HEK293 (cell line): ENCODE results near the gene SERINC5.
"Not testable (repeated sequence)": the region's sequence is repeated elsewhere in the genome, so short reads cannot be mapped to it uniquely, and the experiment has no call there.

Source experiments
- CTCF ChIA-PET: fragments of 350-600 bp; formaldehyde crosslinking; extraction: SDS; loops from one replicate; lab custom pipeline; 2021; ENCODE audit warnings: antibody characterized with exemption; lab: Yijun Ruan, JAX
- POLR2A ChIA-PET: fragments of 300-600 bp; formaldehyde crosslinking; extraction: SDS; loops from one replicate; lab custom pipeline; 2020; ENCODE audit warnings: antibody characterized with exemption, inconsistent platforms; lab: Yijun Ruan, JAX
- H3K27ac ChIP-seq: fragments of 200-500 bp; sonication (Bioruptor generic); 2 replicates; pipeline ENCODE4 v1.5.1; 2014; ENCODE audit warnings: low read depth, low read length, control low read depth, inconsistent platforms; ENCODE audit errors: extremely low read depth
- H3K36me3 ChIP-seq, 2 experiments: fragments of 200-500 bp in 1 of 2; sonication (Bioruptor generic) in 1 of 2; 1 replicate in 1 of 2; 2 replicates in 1 of 2; pipeline ENCODE4 v1.5.1; 2014 to 2017; ENCODE audit warnings: inconsistent platforms in 2 of 2, low read length in 2 of 2; ENCODE audit not compliant: control insufficient read depth in 2 of 2, insufficient read depth in 1 of 2
- H3K4me1 ChIP-seq: fragments of 200-500 bp; sonication (Bioruptor generic); 2 replicates; pipeline ENCODE4 v1.5.1; 2014; ENCODE audit warnings: mild to moderate bottlenecking, low read length, inconsistent platforms; ENCODE audit not compliant: control insufficient read depth, insufficient read depth
- H3K4me3 ChIP-seq: 2 replicates; pipeline ENCODE4 v1.5.1; 2011; ENCODE audit warnings: low read depth, mild to moderate bottlenecking, control low read depth, low read length, moderate library complexity
- H3K9me3 ChIP-seq: fragments of 200-500 bp; sonication (Bioruptor generic); 2 replicates; pipeline ENCODE4 v1.5.1; 2014; ENCODE audit warnings: low read depth, low read length, inconsistent platforms; ENCODE audit not compliant: control insufficient read depth, insufficient read depth
- GLIS1 ChIP-seq: fragments of 450-650 bp; formaldehyde crosslinking; IDR thresholded peaks from 2 replicates; pipeline ENCODE4 v1.5.1; 2016; ENCODE audit warnings: missing biosample characterization, missing genetic modification characterization
- GLIS2 ChIP-seq: fragments of 450-650 bp; formaldehyde crosslinking; IDR thresholded peaks from 2 replicates; pipeline ENCODE4 v1.5.1; 2016; ENCODE audit warnings: missing biosample characterization, missing genetic modification characterization
- OVOL3 ChIP-seq: fragments of 450-650 bp; formaldehyde crosslinking; IDR thresholded peaks from 2 replicates; pipeline ENCODE4 v1.5.1; 2016; ENCODE audit warnings: missing biosample characterization, missing genetic modification characterization
- RBAK ChIP-seq: fragments of 450-650 bp; formaldehyde crosslinking; IDR thresholded peaks from 2 replicates; pipeline ENCODE4 v1.5.1; 2016; ENCODE audit warnings: missing biosample characterization, missing genetic modification characterization
- TRIM28 ChIP-seq: IDR thresholded peaks from 2 replicates; pipeline ENCODE4 v1.6.1; 2011; ENCODE audit warnings: low read length, control low read depth, borderline replicate concordance
- ZBTB11 ChIP-seq: fragments of 450-650 bp; formaldehyde crosslinking; conservative IDR thresholded peaks from 2 replicates; pipeline ENCODE4 v1.5.1; 2016; ENCODE audit warnings: low read depth, missing biosample characterization, missing genetic modification characterization
- ZBTB20 ChIP-seq: fragments of 450-650 bp; formaldehyde crosslinking; IDR thresholded peaks from 2 replicates; pipeline ENCODE4 v1.5.1; 2016; ENCODE audit warnings: missing biosample characterization, missing genetic modification characterization
- ZBTB49 ChIP-seq: fragments of 450-650 bp; formaldehyde crosslinking; IDR thresholded peaks from 2 replicates; pipeline ENCODE4 v1.5.1; 2016; ENCODE audit warnings: missing biosample characterization, missing genetic modification characterization, low read depth
- ZBTB6 ChIP-seq: fragments of 450-650 bp; formaldehyde crosslinking; IDR thresholded peaks from 2 replicates; pipeline ENCODE4 v1.5.1; 2017; ENCODE audit warnings: missing biosample characterization, missing genetic modification characterization
- ZFHX2 ChIP-seq: fragments of 450-650 bp; formaldehyde crosslinking; conservative IDR thresholded peaks from 2 replicates; pipeline ENCODE4 v1.5.1; 2016; ENCODE audit warnings: missing biosample characterization, missing genetic modification characterization
- ZNF266 ChIP-seq: fragments of 450-650 bp; formaldehyde crosslinking; IDR thresholded peaks from 2 replicates; pipeline ENCODE4 v1.5.1; 2016; ENCODE audit warnings: missing biosample characterization, missing genetic modification characterization, low read depth
- ZNF433 ChIP-seq: fragments of 450-650 bp; formaldehyde crosslinking; IDR thresholded peaks from 2 replicates; pipeline ENCODE4 v1.5.1; 2016; ENCODE audit warnings: missing biosample characterization, missing genetic modification characterization, low read depth
- ZNF510 ChIP-seq: fragments of 450-650 bp; formaldehyde crosslinking; IDR thresholded peaks from 2 replicates; pipeline ENCODE4 v1.5.1; 2018; ENCODE audit warnings: mild to moderate bottlenecking, missing genetic modification characterization, missing biosample characterization; ENCODE audit not compliant: insufficient replicate concordance
- ZNF530 ChIP-seq: fragments of 450-650 bp; formaldehyde crosslinking; IDR thresholded peaks from 2 replicates; pipeline ENCODE4 v1.5.1; 2016; ENCODE audit warnings: low read depth, missing biosample characterization, missing genetic modification characterization
- ZNF561 ChIP-seq: fragments of 450-650 bp; IDR thresholded peaks from 2 replicates; pipeline ENCODE4 v1.5.1; 2018; ENCODE audit warnings: missing biosample characterization, missing genetic modification characterization, borderline replicate concordance
- ZNF585B ChIP-seq: fragments of 450-650 bp; formaldehyde crosslinking; IDR thresholded peaks from 2 replicates; pipeline ENCODE4 v1.5.1; 2016; ENCODE audit warnings: missing biosample characterization, missing genetic modification characterization
- ZNF629 ChIP-seq: fragments of 450-650 bp; formaldehyde crosslinking; IDR thresholded peaks from 2 replicates; pipeline ENCODE4 v1.5.1; 2017; ENCODE audit warnings: missing biosample characterization, missing genetic modification characterization
- ZSCAN5A ChIP-seq: fragments of 450-650 bp; formaldehyde crosslinking; IDR thresholded peaks from 2 replicates; pipeline ENCODE4 v1.5.1; 2016; ENCODE audit warnings: missing biosample characterization, missing genetic modification characterization

Gene SERINC5

GRCh38 chr5:80204808-80205614 lies 50.8 kb downstream of the SERINC5 start (continued):
- 0 out of 2 replicates have a peak, but pooled peaks have one; percentile 32 for TF ChIP-seq ZBTB11 (tag by site-specific recombination)
- TF ChIP-seq ZNF510 (tag by site-specific recombination), result no peak
- TF ChIP-seq ZNF629 (tag by site-specific recombination), result no peak
- TF ChIP-seq TRIM28, result peak; percentile 71; the same call in 1 of the 2 replicates
- TF ChIP-seq ZNF530 (tag by site-specific recombination), result no peak

GRCh38 chr5:80201763-80202162 lies 54.1 kb downstream of the SERINC5 start:
- H3K36me3 ChIP-seq, H3K27ac ChIP-seq, POLR2A ChIA-PET, H3K4me3 ChIP-seq, CTCF ChIA-PET, H3K9me3 ChIP-seq, H3K4me1 ChIP-seq: not testable (repeated sequence)

GRCh38 chr5:80198920-80199319 lies 56.9 kb downstream of the SERINC5 start:
- CTCF ChIA-PET, result interaction anchor here (0.8 kb wide), 1 partner anchor 107 kb away, joined by 4 read pairs; no protein-coding TSS in a partner anchor
- Histone ChIP-seq H3K27ac (no peak overlapping the region), H3K9me3 (no peaks in the 10 kb centered on the region), H3K4me1 (no peaks in the 10 kb centered on the region), H3K4me3 (no peak overlapping the region), H3K36me3 (no peaks in the 10 kb centered on the region; a peak in 1 of 3 replicates)
- POLR2A ChIA-PET, result no interaction called here
- TF ChIP-seq ZNF433 (no peak), ZBTB20 (tag by site-specific recombination) (no peak), ZNF585B (no peak), RBAK (tag by site-specific recombination) (no peak), ZNF510 (tag by site-specific recombination) (no peak), ZNF561 (tag by site-specific recombination) (no peak), ZBTB6 (no peak), ZSCAN5A (no peak), ZNF266 (tag by site-specific recombination) (no peak), OVOL3 (no peak), GLIS2 (tag by site-specific recombination) (no peak), ZBTB49 (tag by site-specific recombination) (no peak), GLIS1 (no peak), ZFHX2 (tag by site-specific recombination) (no peak)
- TF ChIP-seq, all 188 proteins: peak for 0
